Measurements from ENCODE around the gene SRXN1. TPM values are rescaled to one million over a fixed set of nuclear protein-coding genes. Genes with fewer than 3 reads are reported as not detected.

Gene SRXN1
- total and polyA plus RNA-seq, 2 donors from 2014 or later: 17.4 to 51.1 TPM

- no peaks in the 10 kb centered on the region for H3K36me3 ChIP-seq (ENCODE audit: control insufficient read depth in 2 of 3, insufficient read depth in 3 of 3, low read length in 3 of 3)
- intact Hi-C loops (cut with DNase I): no loop called here
- DNase-seq (no peak), FAIRE-seq (no peak)
- no peaks in the 10 kb centered on the region for H3K9me3 ChIP-seq (ENCODE audit: control insufficient read depth in 2 of 3, insufficient read depth in 1 of 3, low read length in 3 of 3)
- H3K27me3 ChIP-seq (ENCODE audit: control insufficient read depth, insufficient read depth, low read length): peaks cover 3% of the 10 kb centered on the region
- TF ChIP-seq, protein P1, sequence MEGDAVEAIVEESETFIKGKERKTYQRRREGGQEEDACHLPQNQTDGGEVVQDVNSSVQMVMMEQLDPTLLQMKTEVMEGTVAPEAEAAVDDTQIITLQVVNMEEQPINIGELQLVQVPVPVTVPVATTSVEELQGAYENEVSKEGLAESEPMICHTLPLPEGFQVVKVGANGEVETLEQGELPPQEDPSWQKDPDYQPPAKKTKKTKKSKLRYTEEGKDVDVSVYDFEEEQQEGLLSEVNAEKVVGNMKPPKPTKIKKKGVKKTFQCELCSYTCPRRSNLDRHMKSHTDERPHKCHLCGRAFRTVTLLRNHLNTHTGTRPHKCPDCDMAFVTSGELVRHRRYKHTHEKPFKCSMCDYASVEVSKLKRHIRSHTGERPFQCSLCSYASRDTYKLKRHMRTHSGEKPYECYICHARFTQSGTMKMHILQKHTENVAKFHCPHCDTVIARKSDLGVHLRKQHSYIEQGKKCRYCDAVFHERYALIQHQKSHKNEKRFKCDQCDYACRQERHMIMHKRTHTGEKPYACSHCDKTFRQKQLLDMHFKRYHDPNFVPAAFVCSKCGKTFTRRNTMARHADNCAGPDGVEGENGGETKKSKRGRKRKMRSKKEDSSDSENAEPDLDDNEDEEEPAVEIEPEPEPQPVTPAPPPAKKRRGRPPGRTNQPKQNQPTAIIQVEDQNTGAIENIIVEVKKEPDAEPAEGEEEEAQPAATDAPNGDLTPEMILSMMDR (IDR thresholded peaks at IDR 0.05; ENCODE audit: borderline replicate concordance, extremely low read depth, insufficient read depth): no peak
- H3K4me3 ChIP-seq (ENCODE audit: low read length in 3 of 3): peak overlapping the region in 1 of 3 donors; percentile 17
- peak overlapping the region in 1 of 2 donors; percentile 38 for H3K27ac ChIP-seq (ENCODE audit: low read depth in 2 of 2, low read length in 2 of 2)
- no peak overlapping the region for H3K9ac ChIP-seq (ENCODE audit: low read length in 3 of 3)
- H3K4me1 ChIP-seq (ENCODE audit: control insufficient read depth in 2 of 3, insufficient read depth in 2 of 3, low read depth in 1 of 3, low read length in 3 of 3): peaks cover 0 to 4% (median 0%) of the 10 kb centered on the region in 3 donors
These were observed 41.8 kb downstream of the SRXN1 start for GRCh38 chr20:611047-611842.

DNA sequence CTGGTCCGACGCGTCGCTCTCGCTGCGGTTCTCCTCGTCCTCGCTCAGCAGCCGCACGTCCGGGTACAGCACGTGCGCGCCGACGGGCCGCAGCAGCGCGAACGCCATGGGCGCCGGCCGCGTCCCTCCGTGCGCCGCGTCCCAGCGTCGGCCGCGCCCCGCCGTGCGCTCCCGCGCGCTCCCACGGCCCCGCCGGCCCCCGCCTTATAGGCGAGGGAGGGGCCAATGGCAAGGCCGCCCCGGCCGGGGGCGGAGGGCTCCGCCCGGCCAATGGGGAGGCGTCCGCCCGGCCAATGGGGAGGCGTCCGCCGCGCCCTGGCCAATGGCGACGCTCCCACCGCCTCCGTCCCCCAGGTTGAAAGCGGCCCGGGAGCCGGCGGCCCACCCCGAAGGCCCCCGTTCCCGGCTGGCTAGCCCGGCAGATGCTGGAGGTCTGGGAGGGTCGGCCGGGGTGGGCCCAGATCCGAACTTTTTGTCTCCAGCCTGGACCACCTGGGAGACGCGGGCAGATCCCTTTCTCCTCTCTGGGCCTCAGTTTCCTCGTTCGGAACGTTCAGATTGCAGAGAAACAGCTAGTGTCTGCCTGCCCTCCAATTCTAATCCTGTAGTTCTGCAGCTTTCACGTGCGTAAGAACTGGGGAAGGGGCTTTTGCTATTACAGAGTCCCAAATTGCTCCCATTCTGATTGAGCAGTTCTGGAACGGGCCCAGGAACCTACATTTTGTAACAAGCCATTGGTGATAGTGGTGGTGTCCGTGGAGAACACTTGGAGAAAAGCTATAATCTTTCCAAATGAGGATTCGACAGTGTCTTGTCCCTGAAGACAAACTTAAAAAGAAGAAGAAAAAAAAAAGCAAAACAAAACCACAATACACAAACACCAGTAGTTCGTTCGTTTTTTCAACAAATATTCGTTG, 42.6 kb downstream of the SRXN1 start, which contains the start of gene TCF15:
Gene TCF15 (minus strand): TSS at position 180 of the 917 bp plus-strand sequence. CDS start 72 bp downstream, at position 108.
- no peak within 1 kb of the TSS for H3K9ac ChIP-seq (ENCODE audit: low read length in 3 of 3)
- DNase-seq: peak in 4 of 5 donors; percentile 67 to 91 (median 73)
- TF ChIP-seq, protein P1 (IDR thresholded peaks at IDR 0.05; ENCODE audit: borderline replicate concordance, extremely low read depth, insufficient read depth): no peak
- no peak within 1 kb of the TSS for H3K27ac ChIP-seq (ENCODE audit: low read depth in 2 of 2, low read length in 2 of 2)
- peaks cover 0 to 4% (median 0%) of the 10 kb centered on the region in 3 donors for H3K4me1 ChIP-seq (ENCODE audit: control insufficient read depth in 2 of 3, insufficient read depth in 2 of 3, low read depth in 1 of 3, low read length in 3 of 3)
- H3K9me3 ChIP-seq (ENCODE audit: control insufficient read depth in 2 of 3, insufficient read depth in 1 of 3, low read length in 3 of 3): no peaks in the 10 kb centered on the region
- intact Hi-C loops (cut with DNase I): no loop called here
- no peak for FAIRE-seq
- peaks cover 3% of the 10 kb centered on the region for H3K27me3 ChIP-seq (ENCODE audit: control insufficient read depth, insufficient read depth, low read length)
- H3K4me3 ChIP-seq (ENCODE audit: low read length in 3 of 3): no peak within 1 kb of the TSS
- H3K36me3 ChIP-seq (ENCODE audit: control insufficient read depth in 2 of 3, insufficient read depth in 3 of 3, low read length in 3 of 3): no peaks in the 10 kb centered on the region

GRCh38 chr20:609371-609964, 43.5 kb downstream of the SRXN1 start:
- Histone ChIP-seq H3K27ac (ENCODE audit: low read depth in 2 of 2, low read length in 2 of 2) (no peak overlapping the region), H3K4me1 (ENCODE audit: control insufficient read depth in 2 of 3, insufficient read depth in 2 of 3, low read depth in 1 of 3, low read length in 3 of 3) (peaks cover 0 to 4% (median 0%) of the 10 kb centered on the region in 3 donors), H3K36me3 (ENCODE audit: control insufficient read depth in 2 of 3, insufficient read depth in 3 of 3, low read length in 3 of 3) (no peaks in the 10 kb centered on the region), H3K9me3 (ENCODE audit: control insufficient read depth in 2 of 3, insufficient read depth in 1 of 3, low read length in 3 of 3) (no peaks in the 10 kb centered on the region), H3K27me3 (ENCODE audit: control insufficient read depth, insufficient read depth, low read length) (peaks cover 3% of the 10 kb centered on the region), H3K4me3 (ENCODE audit: low read length in 3 of 3) (no peak overlapping the region), H3K9ac (ENCODE audit: low read length in 3 of 3) (no peak overlapping the region)
- intact Hi-C loops (cut with DNase I): no loop called here
- TF ChIP-seq, protein P1 (IDR thresholded peaks at IDR 0.05; ENCODE audit: borderline replicate concordance, extremely low read depth, insufficient read depth): no peak
- DNase-seq: peak in 2 of 5 donors; percentile 30 to 43
- no peak for FAIRE-seq
